Measurements from ENCODE around the gene RIPK1.

GRCh38 chr6:3119040-3119723 is 50.9 kb downstream of the RIPK1 start:
- TF ChIP-seq EP300 (IDR thresholded peaks at IDR 0.05) (no peak), CTCF (IDR thresholded peaks at IDR 0.05) (no peak), RFX5 (IDR thresholded peaks at IDR 0.05) (no peak), POLR2A (IDR thresholded peaks at IDR 0.05; ENCODE audit: low read length) (no peak)
- TF ChIP-seq, protein P1, sequence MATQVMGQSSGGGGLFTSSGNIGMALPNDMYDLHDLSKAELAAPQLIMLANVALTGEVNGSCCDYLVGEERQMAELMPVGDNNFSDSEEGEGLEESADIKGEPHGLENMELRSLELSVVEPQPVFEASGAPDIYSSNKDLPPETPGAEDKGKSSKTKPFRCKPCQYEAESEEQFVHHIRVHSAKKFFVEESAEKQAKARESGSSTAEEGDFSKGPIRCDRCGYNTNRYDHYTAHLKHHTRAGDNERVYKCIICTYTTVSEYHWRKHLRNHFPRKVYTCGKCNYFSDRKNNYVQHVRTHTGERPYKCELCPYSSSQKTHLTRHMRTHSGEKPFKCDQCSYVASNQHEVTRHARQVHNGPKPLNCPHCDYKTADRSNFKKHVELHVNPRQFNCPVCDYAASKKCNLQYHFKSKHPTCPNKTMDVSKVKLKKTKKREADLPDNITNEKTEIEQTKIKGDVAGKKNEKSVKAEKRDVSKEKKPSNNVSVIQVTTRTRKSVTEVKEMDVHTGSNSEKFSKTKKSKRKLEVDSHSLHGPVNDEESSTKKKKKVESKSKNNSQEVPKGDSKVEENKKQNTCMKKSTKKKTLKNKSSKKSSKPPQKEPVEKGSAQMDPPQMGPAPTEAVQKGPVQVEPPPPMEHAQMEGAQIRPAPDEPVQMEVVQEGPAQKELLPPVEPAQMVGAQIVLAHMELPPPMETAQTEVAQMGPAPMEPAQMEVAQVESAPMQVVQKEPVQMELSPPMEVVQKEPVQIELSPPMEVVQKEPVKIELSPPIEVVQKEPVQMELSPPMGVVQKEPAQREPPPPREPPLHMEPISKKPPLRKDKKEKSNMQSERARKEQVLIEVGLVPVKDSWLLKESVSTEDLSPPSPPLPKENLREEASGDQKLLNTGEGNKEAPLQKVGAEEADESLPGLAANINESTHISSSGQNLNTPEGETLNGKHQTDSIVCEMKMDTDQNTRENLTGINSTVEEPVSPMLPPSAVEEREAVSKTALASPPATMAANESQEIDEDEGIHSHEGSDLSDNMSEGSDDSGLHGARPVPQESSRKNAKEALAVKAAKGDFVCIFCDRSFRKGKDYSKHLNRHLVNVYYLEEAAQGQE (IDR thresholded peaks at IDR 0.05) = no peak
- TF ChIP-seq, protein P2, sequence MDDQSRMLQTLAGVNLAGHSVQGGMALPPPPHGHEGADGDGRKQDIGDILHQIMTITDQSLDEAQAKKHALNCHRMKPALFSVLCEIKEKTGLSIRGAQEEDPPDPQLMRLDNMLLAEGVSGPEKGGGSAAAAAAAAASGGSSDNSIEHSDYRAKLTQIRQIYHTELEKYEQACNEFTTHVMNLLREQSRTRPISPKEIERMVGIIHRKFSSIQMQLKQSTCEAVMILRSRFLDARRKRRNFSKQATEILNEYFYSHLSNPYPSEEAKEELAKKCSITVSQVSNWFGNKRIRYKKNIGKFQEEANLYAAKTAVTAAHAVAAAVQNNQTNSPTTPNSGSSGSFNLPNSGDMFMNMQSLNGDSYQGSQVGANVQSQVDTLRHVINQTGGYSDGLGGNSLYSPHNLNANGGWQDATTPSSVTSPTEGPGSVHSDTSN (IDR thresholded peaks at IDR 0.05) = no peak
